ENCODE results near the gene TMEM271. TPM values are rescaled to one million over a fixed set of nuclear protein-coding genes. Genes with fewer than 3 reads are reported as not detected.

TMEM271 gene
- total and polyA plus RNA-seq, 2 donors (not counting 3 experiments of a cell fraction or from before 2014, with no cell fraction given): not detected

GRCh38 chr4:624705-625590, 48.9 kb upstream of the TMEM271 start, which contains the start of gene PDE6B:
Gene PDE6B, plus strand, starts transcription at chr4:625573. Its CDS starts 54 bp downstream, at chr4:625627.
- no TSS peak for BruUV-seq (replicated peaks)
- intact Hi-C loops (cut with micrococcal nuclease): no loop called here
- CTCF ChIA-PET: no interaction called here

More at GRCh38 chr4:624705-625590, 48.9 kb upstream of the TMEM271 start, which contains the start of gene PDE6B:
- Histone ChIP-seq H3K36me3 (ENCODE audit: control insufficient read depth in 2 of 2, extremely low read depth in 1 of 2, insufficient read depth in 2 of 2, low read length in 2 of 2) (no peaks in the 10 kb centered on the region), H3K4me1 (ENCODE audit: control insufficient read depth, extremely low read depth, insufficient read depth, low read length) (no peaks in the 10 kb centered on the region), H3K27ac (ENCODE audit: insufficient read depth, low read depth, low read length) (no peak within 1 kb of the TSS), H3K9me1 (replicated peaks; ENCODE audit: control insufficient read depth, extremely low read depth, insufficient read depth, low read length) (no peaks in the 10 kb centered on the region), H3K27me3 (ENCODE audit: control insufficient read depth in 2 of 2, insufficient read depth in 2 of 2, low read length in 2 of 2) (no peaks in the 10 kb centered on the region), H4K20me1 (replicated peaks; ENCODE audit: control insufficient read depth, extremely low read depth, insufficient read depth, low read length) (no peaks in the 10 kb centered on the region), H3K9me3 (replicated peaks; ENCODE audit: control insufficient read depth, insufficient read depth, low read length) (no peaks in the 10 kb centered on the region), H3K79me2 (ENCODE audit: control insufficient read depth, insufficient read depth, low read length) (no peaks in the 10 kb centered on the region), H3K4me2 (ENCODE audit: insufficient read depth, low read length) (no peak within 1 kb of the TSS), H3K9ac (replicated peaks; ENCODE audit: extremely low read depth, insufficient read depth, low read length) (no peak within 1 kb of the TSS), H3K4me3 (replicated peaks in 1 of 3; ENCODE audit: insufficient read depth in 1 of 3, low read depth in 1 of 3, low read length in 3 of 3) (no peak within 1 kb of the TSS), H2AFZ (ENCODE audit: low read depth, low read length) (no peak within 1 kb of the TSS)
- POLR2A ChIA-PET: no interaction called here
- dilution Hi-C loops (cut with MboI; ENCODE audit: extremely low pct_ligation_motif_present, low sequenced_read_pairs): no loop called here
- TF ChIP-seq MYC (IDR thresholded peaks at IDR 0.05; ENCODE audit: low read depth, low read length): no peak
- TF ChIP-seq POLR2A (IDR thresholded peaks at IDR 0.05; ENCODE audit: low read depth, low read length): no peak
- TF ChIP-seq JUN (IDR thresholded peaks at IDR 0.05; ENCODE audit: borderline replicate concordance, insufficient read depth, insufficient read length, low read depth): no peak
- TF ChIP-seq FOS (IDR thresholded peaks at IDR 0.05; ENCODE audit: borderline replicate concordance, insufficient read depth, low read length): no peak
- TF ChIP-seq EZH2 (IDR thresholded peaks at IDR 0.05; ENCODE audit: borderline replicate concordance, low read depth, low read length, severe bottlenecking): no peak
- TF ChIP-seq POLR2AphosphoS5 (IDR thresholded peaks at IDR 0.05; ENCODE audit: insufficient read depth, low read depth, low read length): no peak
- TF ChIP-seq CTCF (IDR thresholded peaks at IDR 0.05; ENCODE audit: extremely low read depth in 1 of 2, insufficient read depth in 1 of 2, low read depth in 1 of 2, low read length in 2 of 2): no peak
- TF ChIP-seq MAX (IDR thresholded peaks at IDR 0.05; ENCODE audit: insufficient read depth, insufficient read length): no peak
- no peak for TF ChIP-seq GATA2 (IDR thresholded peaks at IDR 0.05; ENCODE audit: insufficient read depth, insufficient read length, low read depth, low read length)
- DNase-seq (ENCODE audit: low read depth, low spot score): no peak
- FAIRE-seq: no peak

All from endothelial cell of umbilical vein (primary cell).